AG10803 (cell line): ENCODE results near the gene FCHSD2.
A peak's percentile ranks its signal among the peaks of the same experiment; 100 is the strongest.
"Not testable (repeated sequence)": the region's sequence is repeated elsewhere in the genome, so short reads cannot be mapped to it uniquely, and the experiment has no call there.

Experiments used
- DNase-seq: peaks from one replicate; pipeline ENCODE4 v3.0.0; 2010; ENCODE audit warnings: low read depth
- H3K4me3 ChIP-seq: 2 replicates; pipeline ENCODE4 v1.5.1; 2011; ENCODE audit warnings: mild to moderate bottlenecking, low read length, control low read depth
- TF ChIP-seq, protein P1 (sequence below): conservative IDR thresholded peaks from 2 replicates; pipeline ENCODE4 v1.5.1; 2011; ENCODE audit warnings: mild to moderate bottlenecking, low read length, control low read depth, inconsistent platforms

Gene FCHSD2

GRCh38 chr11:72793425-72794367, 348.4 kb downstream of the FCHSD2 start, which contains the start of gene STARD10:
STARD10 (minus strand) TSS chr11:72794047; CDS start chr11:72781181, 12,866 bp downstream.
- peak; percentile 91 for DNase-seq
- TF ChIP-seq, protein P1, sequence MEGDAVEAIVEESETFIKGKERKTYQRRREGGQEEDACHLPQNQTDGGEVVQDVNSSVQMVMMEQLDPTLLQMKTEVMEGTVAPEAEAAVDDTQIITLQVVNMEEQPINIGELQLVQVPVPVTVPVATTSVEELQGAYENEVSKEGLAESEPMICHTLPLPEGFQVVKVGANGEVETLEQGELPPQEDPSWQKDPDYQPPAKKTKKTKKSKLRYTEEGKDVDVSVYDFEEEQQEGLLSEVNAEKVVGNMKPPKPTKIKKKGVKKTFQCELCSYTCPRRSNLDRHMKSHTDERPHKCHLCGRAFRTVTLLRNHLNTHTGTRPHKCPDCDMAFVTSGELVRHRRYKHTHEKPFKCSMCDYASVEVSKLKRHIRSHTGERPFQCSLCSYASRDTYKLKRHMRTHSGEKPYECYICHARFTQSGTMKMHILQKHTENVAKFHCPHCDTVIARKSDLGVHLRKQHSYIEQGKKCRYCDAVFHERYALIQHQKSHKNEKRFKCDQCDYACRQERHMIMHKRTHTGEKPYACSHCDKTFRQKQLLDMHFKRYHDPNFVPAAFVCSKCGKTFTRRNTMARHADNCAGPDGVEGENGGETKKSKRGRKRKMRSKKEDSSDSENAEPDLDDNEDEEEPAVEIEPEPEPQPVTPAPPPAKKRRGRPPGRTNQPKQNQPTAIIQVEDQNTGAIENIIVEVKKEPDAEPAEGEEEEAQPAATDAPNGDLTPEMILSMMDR, result peak; percentile 76
- H3K4me3 ChIP-seq, result peak within 1 kb of the TSS; percentile 83

GRCh38 chr11:72793076-72793424, 349.1 kb downstream of the FCHSD2 start:
- peak overlapping the region; percentile 37; the same call in 1 of the 2 replicates for H3K4me3 ChIP-seq
- TF ChIP-seq, protein P1, result no peak
- no peak for DNase-seq

- no peak for DNase-seq
Measured at GRCh38 chr11:72792437-72793021, 349.6 kb downstream of the FCHSD2 start.

GRCh38 chr11:72791228-72791627, 350.9 kb downstream of the FCHSD2 start:
- H3K4me3 ChIP-seq, DNase-seq: not testable (repeated sequence)

More at GRCh38 chr11:72792437-72793021, 349.6 kb downstream of the FCHSD2 start:
- no peak overlapping the region for H3K4me3 ChIP-seq
- TF ChIP-seq, protein P1, result no peak

GRCh38 chr11:72789493-72790131, 352.5 kb downstream of the FCHSD2 start:
- H3K4me3 ChIP-seq, result no peak overlapping the region
- TF ChIP-seq, protein P1, result no peak
- peak; percentile 80 for DNase-seq

GRCh38 chr11:72788241-72788640, 353.9 kb downstream of the FCHSD2 start:
- DNase-seq, result no peak
- H3K4me3 ChIP-seq, result no peak overlapping the region
- TF ChIP-seq, protein P1, result no peak
